ENCODE results near the gene FEM1C. TPM values are rescaled to one million over a fixed set of nuclear protein-coding genes. Genes with fewer than 3 reads are reported as not detected.

Gene FEM1C
- total and polyA plus RNA-seq, 2 donors from 2014 or later, result 4.3 to 18.6 TPM

DNA sequence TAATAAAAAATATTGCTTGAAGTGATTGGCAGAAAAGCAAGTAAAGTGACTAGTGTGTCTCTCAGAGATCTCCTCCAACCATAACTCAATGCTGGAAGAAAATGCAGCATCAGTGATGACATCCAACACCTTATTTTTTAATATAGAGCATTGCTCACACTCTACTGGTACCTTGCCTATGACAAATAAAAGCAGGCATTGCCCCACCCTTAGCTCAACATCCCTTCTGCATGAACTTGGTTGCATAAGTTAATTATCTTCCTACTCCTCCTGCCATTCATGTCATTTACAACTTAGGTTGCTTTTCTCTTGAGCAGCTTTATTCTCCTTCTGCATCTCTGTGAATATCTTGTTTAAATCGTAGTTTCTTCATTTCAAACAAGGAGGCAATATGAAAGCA lies 41.2 kb downstream of the FEM1C start:
- no peaks in the 10 kb centered on the region for H3K9me3 ChIP-seq (ENCODE audit: control insufficient read depth in 2 of 3, insufficient read depth in 1 of 3, low read length in 3 of 3)
- TF ChIP-seq, protein P1, sequence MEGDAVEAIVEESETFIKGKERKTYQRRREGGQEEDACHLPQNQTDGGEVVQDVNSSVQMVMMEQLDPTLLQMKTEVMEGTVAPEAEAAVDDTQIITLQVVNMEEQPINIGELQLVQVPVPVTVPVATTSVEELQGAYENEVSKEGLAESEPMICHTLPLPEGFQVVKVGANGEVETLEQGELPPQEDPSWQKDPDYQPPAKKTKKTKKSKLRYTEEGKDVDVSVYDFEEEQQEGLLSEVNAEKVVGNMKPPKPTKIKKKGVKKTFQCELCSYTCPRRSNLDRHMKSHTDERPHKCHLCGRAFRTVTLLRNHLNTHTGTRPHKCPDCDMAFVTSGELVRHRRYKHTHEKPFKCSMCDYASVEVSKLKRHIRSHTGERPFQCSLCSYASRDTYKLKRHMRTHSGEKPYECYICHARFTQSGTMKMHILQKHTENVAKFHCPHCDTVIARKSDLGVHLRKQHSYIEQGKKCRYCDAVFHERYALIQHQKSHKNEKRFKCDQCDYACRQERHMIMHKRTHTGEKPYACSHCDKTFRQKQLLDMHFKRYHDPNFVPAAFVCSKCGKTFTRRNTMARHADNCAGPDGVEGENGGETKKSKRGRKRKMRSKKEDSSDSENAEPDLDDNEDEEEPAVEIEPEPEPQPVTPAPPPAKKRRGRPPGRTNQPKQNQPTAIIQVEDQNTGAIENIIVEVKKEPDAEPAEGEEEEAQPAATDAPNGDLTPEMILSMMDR (IDR thresholded peaks at IDR 0.05; ENCODE audit: borderline replicate concordance, extremely low read depth, insufficient read depth), result no peak
- FAIRE-seq, result no peak
- H3K4me3 ChIP-seq (ENCODE audit: low read length in 3 of 3), result no peak overlapping the region
- intact Hi-C loops (cut with DNase I), result no loop called here
- no peaks in the 10 kb centered on the region for H3K27me3 ChIP-seq (ENCODE audit: control insufficient read depth, insufficient read depth, low read length)
- H3K27ac ChIP-seq (ENCODE audit: low read depth in 2 of 2, low read length in 2 of 2), result no peak overlapping the region
- no peak overlapping the region for H3K9ac ChIP-seq (ENCODE audit: low read length in 3 of 3)
- no peaks in the 10 kb centered on the region for H3K4me1 ChIP-seq (ENCODE audit: control insufficient read depth in 2 of 3, insufficient read depth in 2 of 3, low read depth in 1 of 3, low read length in 3 of 3)
- H3K36me3 ChIP-seq (ENCODE audit: control insufficient read depth in 2 of 3, insufficient read depth in 3 of 3, low read length in 3 of 3), result no peaks in the 10 kb centered on the region
- DNase-seq, result no peak

DNA sequence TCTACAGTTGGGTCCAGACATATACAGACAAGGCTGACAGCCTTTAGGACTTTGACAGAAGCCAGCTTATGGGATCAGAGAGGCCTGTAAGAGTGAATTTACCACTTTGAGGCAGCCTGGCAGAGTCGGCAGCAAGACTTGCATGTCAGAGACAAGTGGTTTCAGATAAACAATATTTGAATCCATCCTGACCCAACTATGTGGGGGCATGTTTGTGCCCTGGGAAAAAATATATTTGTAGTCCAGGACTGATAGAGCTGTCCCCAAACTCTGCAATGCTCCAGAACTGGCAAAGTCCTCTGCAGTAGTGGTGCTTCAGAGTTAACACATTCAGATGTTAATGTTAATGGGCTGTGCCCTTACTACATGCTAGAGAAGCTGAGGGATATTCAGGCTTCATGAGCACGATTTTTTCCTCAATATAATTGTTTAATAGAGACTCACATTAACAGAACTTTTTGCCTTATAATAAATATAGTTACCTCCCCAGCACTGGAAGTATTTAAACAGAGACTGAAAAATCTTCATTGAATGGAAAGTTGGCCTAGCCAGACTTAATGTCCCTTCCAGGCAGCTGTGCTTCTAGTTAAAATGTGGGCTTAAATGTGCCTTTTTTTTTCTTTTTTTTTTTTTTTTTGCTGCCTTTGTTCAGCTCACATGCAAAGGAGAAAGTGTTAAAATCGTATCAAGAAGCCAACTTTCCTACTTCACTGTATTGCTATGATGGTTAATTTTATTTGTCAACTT lies 42.9 kb downstream of the FEM1C start:
- intact Hi-C loops (cut with DNase I), result no loop called here
- Histone ChIP-seq H3K36me3 (ENCODE audit: control insufficient read depth in 2 of 3, insufficient read depth in 3 of 3, low read length in 3 of 3) (no peaks in the 10 kb centered on the region), H3K9me3 (ENCODE audit: control insufficient read depth in 2 of 3, insufficient read depth in 1 of 3, low read length in 3 of 3) (no peaks in the 10 kb centered on the region), H3K27me3 (ENCODE audit: control insufficient read depth, insufficient read depth, low read length) (no peaks in the 10 kb centered on the region), H3K4me3 (ENCODE audit: low read length in 3 of 3) (no peak overlapping the region), H3K4me1 (ENCODE audit: control insufficient read depth in 2 of 3, insufficient read depth in 2 of 3, low read depth in 1 of 3, low read length in 3 of 3) (no peaks in the 10 kb centered on the region), H3K27ac (ENCODE audit: low read depth in 2 of 2, low read length in 2 of 2) (no peak overlapping the region), H3K9ac (ENCODE audit: low read length in 3 of 3) (no peak overlapping the region)
- DNase-seq (no peak), FAIRE-seq (no peak)
- TF ChIP-seq, protein P1 (IDR thresholded peaks at IDR 0.05; ENCODE audit: borderline replicate concordance, extremely low read depth, insufficient read depth), result no peak

- intact Hi-C loops (cut with DNase I), result no loop called here
- FAIRE-seq (no peak), DNase-seq (no peak)
- H3K27ac ChIP-seq (ENCODE audit: low read depth in 2 of 2, low read length in 2 of 2), result no peak overlapping the region
- TF ChIP-seq, protein P1 (IDR thresholded peaks at IDR 0.05; ENCODE audit: borderline replicate concordance, extremely low read depth, insufficient read depth), result no peak
- H3K9ac ChIP-seq (ENCODE audit: low read length in 3 of 3), result no peak overlapping the region
- H3K9me3 ChIP-seq (ENCODE audit: control insufficient read depth in 2 of 3, insufficient read depth in 1 of 3, low read length in 3 of 3), result no peaks in the 10 kb centered on the region
- H3K27me3 ChIP-seq (ENCODE audit: control insufficient read depth, insufficient read depth, low read length), result no peaks in the 10 kb centered on the region
- H3K4me3 ChIP-seq (ENCODE audit: low read length in 3 of 3), result no peak overlapping the region
- H3K4me1 ChIP-seq (ENCODE audit: control insufficient read depth in 2 of 3, insufficient read depth in 2 of 3, low read depth in 1 of 3, low read length in 3 of 3), result no peaks in the 10 kb centered on the region
- no peaks in the 10 kb centered on the region for H3K36me3 ChIP-seq (ENCODE audit: control insufficient read depth in 2 of 3, insufficient read depth in 3 of 3, low read length in 3 of 3)
Observed at GRCh38 chr5:115500225-115500624, 44.4 kb downstream of the FEM1C start.
